Endothelial cell of umbilical vein (primary cell): Measurements from ENCODE around the gene TREM2. TPM values are rescaled to one million over a fixed set of nuclear protein-coding genes. Genes with fewer than 3 reads are reported as not detected.

ENCODE experiments used
- BruUV-seq: library from RNA; stranded (reverse); fragments of 400-500 nt; replicated peaks from 2 replicates; lab custom pipeline; 2021; lab: Mats Ljungman, UMichigan
- CTCF ChIA-PET: fragments of 300-600, 350-600 bp; sonication (Branson Sonifier 250); formaldehyde crosslinking; loops from one replicate; lab custom pipeline; 2021; ENCODE audit warnings: antibody characterized with exemption, inconsistent platforms; lab: Charles Lee
- POLR2A ChIA-PET: fragments of 300-600, 350-600 bp; sonication (Branson Sonifier 250); formaldehyde crosslinking; loops from one replicate; lab custom pipeline; 2021; ENCODE audit warnings: antibody characterized with exemption, inconsistent platforms; lab: Charles Lee
- DNase-seq: peaks from one replicate; pipeline ENCODE4 v3.0.0-alpha.2; 2011; ENCODE audit warnings: low read depth, low spot score
- FAIRE-seq: peaks from 2 replicates; lab custom pipeline; 2011; peaks lifted over from hg19 to GRCh38; lab: Jason Lieb, UNC
- H2AFZ ChIP-seq: 2 replicates; pipeline ENCODE4 v1.6.0; 2012; ENCODE audit warnings: low read depth, low read length, control low read depth, inconsistent platforms
- H3K27ac ChIP-seq: 2 replicates; pipeline ENCODE4 v1.5.1; 2011; ENCODE audit warnings: low read depth, mild to moderate bottlenecking, control low read depth, low read length, moderate library complexity; ENCODE audit not compliant: insufficient read depth
- H3K27me3 ChIP-seq, 2 experiments: 2 replicates each; pipeline versions ENCODE4 v1.6.0 to v1.6.1; 2011; ENCODE audit warnings: low read length in 2 of 2, mixed read lengths in 1 of 2; ENCODE audit not compliant: control insufficient read depth in 2 of 2, insufficient read depth in 2 of 2
- H3K36me3 ChIP-seq, 2 experiments: 2 replicates in 1 of 2; 3 replicates in 1 of 2; pipeline ENCODE4 v1.5.1; 2011; ENCODE audit warnings: low read length in 2 of 2, mild to moderate bottlenecking in 1 of 2, moderate library complexity in 1 of 2; ENCODE audit not compliant: control insufficient read depth in 2 of 2, insufficient read depth in 2 of 2; ENCODE audit errors: extremely low read depth in 1 of 2
- H3K4me1 ChIP-seq: 3 replicates; pipeline ENCODE4 v1.5.1; 2011; ENCODE audit warnings: mild to moderate bottlenecking, low read length; ENCODE audit not compliant: control insufficient read depth, insufficient read depth; ENCODE audit errors: extremely low read depth
- H3K4me2 ChIP-seq: 2 replicates; pipeline ENCODE4 v1.6.1; 2011; ENCODE audit warnings: low read length, control low read depth, mixed read lengths; ENCODE audit not compliant: insufficient read depth
- H3K4me3 ChIP-seq, 3 experiments: fragments of 200-600 bp in 1 of 3; sonication (generic), shearing (Covaris generic) in 1 of 3; replicated peaks in 1 of 3; 2 replicates each; pipeline ENCODE4 v1.5.1; 2011 to 2016; ENCODE audit warnings: control low read depth in 3 of 3, low read length in 3 of 3, mild to moderate bottlenecking in 2 of 3, inconsistent platforms in 1 of 3, low read depth in 1 of 3, moderate library complexity in 1 of 3; ENCODE audit not compliant: insufficient read depth in 1 of 3
- H3K79me2 ChIP-seq: 2 replicates; pipeline ENCODE4 v1.6.0; 2012; ENCODE audit warnings: low read length, inconsistent platforms; ENCODE audit not compliant: control insufficient read depth, insufficient read depth
- H3K9ac ChIP-seq: replicated peaks from 2 replicates; pipeline ENCODE3; 2011; ENCODE audit warnings: low read length, control low read depth; ENCODE audit not compliant: insufficient read depth; ENCODE audit errors: extremely low read depth
- H3K9me1 ChIP-seq: replicated peaks from 3 replicates; pipeline ENCODE4 v1.6.0; 2011; ENCODE audit warnings: mild to moderate bottlenecking, low read length; ENCODE audit not compliant: control insufficient read depth, insufficient read depth; ENCODE audit errors: extremely low read depth
- H3K9me3 ChIP-seq: replicated peaks from 2 replicates; pipeline ENCODE4 v1.5.1; 2012; ENCODE audit warnings: low read length, inconsistent platforms; ENCODE audit not compliant: control insufficient read depth, insufficient read depth
- H4K20me1 ChIP-seq: replicated peaks from 2 replicates; pipeline ENCODE3; 2011; ENCODE audit warnings: mild to moderate bottlenecking, low read length; ENCODE audit not compliant: control insufficient read depth, insufficient read depth; ENCODE audit errors: extremely low read depth
- EZH2 ChIP-seq: IDR thresholded peaks from 2 replicates; pipeline ENCODE4 v1.6.1; 2012; ENCODE audit warnings: borderline replicate concordance, low read depth, mild to moderate bottlenecking, moderate library complexity, low read length, inconsistent platforms; ENCODE audit not compliant: severe bottlenecking
- FOS ChIP-seq: IDR thresholded peaks from 2 replicates; pipeline ENCODE4 v1.6.1; 2011; ENCODE audit warnings: mild to moderate bottlenecking, low read length, moderate library complexity, borderline replicate concordance; ENCODE audit not compliant: insufficient read depth
- GATA2 ChIP-seq: IDR thresholded peaks from 2 replicates; pipeline ENCODE4 v1.7.0; 2011; ENCODE audit warnings: low read depth, mild to moderate bottlenecking, moderate library complexity, mixed read lengths, low read length; ENCODE audit not compliant: insufficient read length, insufficient read depth
- JUN ChIP-seq: IDR thresholded peaks from 2 replicates; pipeline ENCODE4 v1.6.1; 2011; ENCODE audit warnings: borderline replicate concordance, low read depth; ENCODE audit not compliant: insufficient read length, insufficient read depth
- MYC ChIP-seq: IDR thresholded peaks from one replicate; pipeline ENCODE4 v1.6.1; 2011; ENCODE audit warnings: mild to moderate bottlenecking, low read depth, low read length
- POLR2A ChIP-seq: IDR thresholded peaks from 2 replicates; pipeline ENCODE4 v1.6.1; 2012; ENCODE audit warnings: low read depth, mild to moderate bottlenecking, control low read depth, low read length
- POLR2AphosphoS5 ChIP-seq: IDR thresholded peaks from 2 replicates; pipeline ENCODE4 v1.6.1; 2012; ENCODE audit warnings: low read depth, mild to moderate bottlenecking, control low read depth, low read length, moderate library complexity; ENCODE audit not compliant: insufficient read depth
- dilution Hi-C: fragments of 300-500 bp; cut with MboI; formaldehyde crosslinking; loops from one replicate; pipeline ENCODE4 v1.15.0; 2019; ENCODE audit warnings: low sequenced_read_pairs; ENCODE audit not compliant: extremely low pct_ligation_motif_present
- intact Hi-C: fragments of 100-400 bp; cut with micrococcal nuclease; formaldehyde crosslinking; loops from one replicate; pipeline ENCODE4 v1.10.0; 2022
- polyA plus RNA-seq, 4 experiments: library from polyadenylated mRNA; depleted of rRNA in 3 of 4; stranded (reverse) in 3 of 4; unstranded in 1 of 4; fragments of >200 nt; gene quantifications; 2 replicates each; pipeline versions ENCODE4 v1.2.1 to v1.2.3, GENCODE V29; 2011 to 2012; ENCODE audit warnings: missing spikeins in 1 of 4
- total RNA-seq: library from RNA; stranded (reverse); gene quantifications from 2 replicates; pipeline ENCODE4 v1.2.3, GENCODE V29; 2021
- TF ChIP-seq, protein P1 (sequence below): IDR thresholded peaks from 2 replicates; pipeline ENCODE4 v1.6.1; 2011; ENCODE audit not compliant: insufficient read depth, insufficient read length
- TF ChIP-seq, protein P2 (sequence below), 2 donors: IDR thresholded peaks; 1 replicate in 1 of 2; 2 replicates in 1 of 2; pipeline ENCODE4 v1.5.1; 2011; ENCODE audit warnings: low read length in 2 of 2, mild to moderate bottlenecking in 2 of 2, moderate library complexity in 2 of 2, control low read depth in 1 of 2, inconsistent platforms in 1 of 2, low read depth in 1 of 2; ENCODE audit not compliant: insufficient read depth in 1 of 2; ENCODE audit errors: extremely low read depth in 1 of 2

The TREM2 gene
- total and polyA plus RNA-seq, 2 donors (not counting 3 experiments of a cell fraction or from before 2014, with no cell fraction given): not detected

DNA sequence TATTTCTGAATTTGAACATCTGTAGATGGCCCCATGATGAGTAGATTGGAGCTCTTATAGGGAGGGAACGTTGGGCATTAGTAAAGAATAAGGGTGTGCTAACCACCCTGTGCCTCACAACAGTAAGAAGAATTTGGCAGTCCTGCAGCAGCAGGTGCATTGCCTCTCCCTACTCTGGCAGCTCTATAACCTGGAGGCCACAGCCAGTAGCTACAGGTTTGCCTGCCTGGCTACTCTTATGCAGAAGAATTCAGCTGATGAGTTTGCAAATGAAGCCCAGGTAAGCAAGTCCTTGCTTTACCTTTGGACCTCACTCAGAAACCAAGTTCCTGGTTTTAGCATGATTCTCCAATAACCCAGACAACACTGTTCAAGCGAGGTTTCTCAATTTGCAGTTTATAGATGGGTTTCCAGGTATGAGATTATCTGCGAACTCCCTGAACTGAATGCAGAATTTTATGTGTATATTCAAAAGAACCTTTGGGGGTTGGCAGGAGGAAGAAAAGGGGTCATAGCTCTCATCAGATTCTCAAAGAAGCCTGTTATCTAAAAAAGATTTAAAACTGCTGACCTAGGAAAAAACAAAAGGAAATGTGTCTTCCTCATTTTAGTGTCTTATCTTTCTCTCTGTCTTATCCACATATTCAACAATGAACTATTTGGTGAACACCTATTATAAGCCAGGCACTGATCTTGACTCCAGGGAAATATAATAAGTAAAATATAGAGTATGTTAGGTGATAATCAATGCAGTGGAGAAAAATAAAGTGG lies 27.7 kb downstream of the TREM2 start:
- Histone ChIP-seq H3K36me3 (no peaks in the 10 kb centered on the region), H3K9me1 (no peaks in the 10 kb centered on the region), H3K4me3 (no peak overlapping the region), H3K79me2 (no peaks in the 10 kb centered on the region), H2AFZ (no peak overlapping the region), H4K20me1 (no peaks in the 10 kb centered on the region), H3K9ac (no peak overlapping the region), H3K27me3 (no peaks in the 10 kb centered on the region), H3K27ac (no peak overlapping the region), H3K4me2 (no peak overlapping the region), H3K4me1 (no peaks in the 10 kb centered on the region), H3K9me3 (no peaks in the 10 kb centered on the region)
- TF ChIP-seq POLR2A (no peak), MYC (no peak), FOS (no peak), POLR2AphosphoS5 (no peak), EZH2 (no peak), GATA2 (no peak), JUN (no peak)
- TF ChIP-seq, protein P1, sequence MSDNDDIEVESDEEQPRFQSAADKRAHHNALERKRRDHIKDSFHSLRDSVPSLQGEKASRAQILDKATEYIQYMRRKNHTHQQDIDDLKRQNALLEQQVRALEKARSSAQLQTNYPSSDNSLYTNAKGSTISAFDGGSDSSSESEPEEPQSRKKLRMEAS: no peak
- TF ChIP-seq, protein P2, sequence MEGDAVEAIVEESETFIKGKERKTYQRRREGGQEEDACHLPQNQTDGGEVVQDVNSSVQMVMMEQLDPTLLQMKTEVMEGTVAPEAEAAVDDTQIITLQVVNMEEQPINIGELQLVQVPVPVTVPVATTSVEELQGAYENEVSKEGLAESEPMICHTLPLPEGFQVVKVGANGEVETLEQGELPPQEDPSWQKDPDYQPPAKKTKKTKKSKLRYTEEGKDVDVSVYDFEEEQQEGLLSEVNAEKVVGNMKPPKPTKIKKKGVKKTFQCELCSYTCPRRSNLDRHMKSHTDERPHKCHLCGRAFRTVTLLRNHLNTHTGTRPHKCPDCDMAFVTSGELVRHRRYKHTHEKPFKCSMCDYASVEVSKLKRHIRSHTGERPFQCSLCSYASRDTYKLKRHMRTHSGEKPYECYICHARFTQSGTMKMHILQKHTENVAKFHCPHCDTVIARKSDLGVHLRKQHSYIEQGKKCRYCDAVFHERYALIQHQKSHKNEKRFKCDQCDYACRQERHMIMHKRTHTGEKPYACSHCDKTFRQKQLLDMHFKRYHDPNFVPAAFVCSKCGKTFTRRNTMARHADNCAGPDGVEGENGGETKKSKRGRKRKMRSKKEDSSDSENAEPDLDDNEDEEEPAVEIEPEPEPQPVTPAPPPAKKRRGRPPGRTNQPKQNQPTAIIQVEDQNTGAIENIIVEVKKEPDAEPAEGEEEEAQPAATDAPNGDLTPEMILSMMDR (IDR thresholded peaks at IDR 0.05; ENCODE audit: extremely low read depth in 1 of 2, insufficient read depth in 1 of 2, low read depth in 1 of 2, low read length in 2 of 2): no peak
- FAIRE-seq (no peak), DNase-seq (no peak)
- dilution Hi-C loops (no loop called here), intact Hi-C loops (no loop called here)
- CTCF ChIA-PET: interaction anchor here (1.0 kb wide), 1 partner anchor 10 kb away, joined by 3 read pairs; no protein-coding TSS in a partner anchor
- BruUV-seq: no TSS peak
- POLR2A ChIA-PET: no interaction called here
